Pancreas (tissue), 10 donors: Measurements from ENCODE around the gene DPYSL3. TPM values are rescaled to one million over a fixed set of nuclear protein-coding genes. Genes with fewer than 3 reads are reported as not detected.

Source experiments
- ATAC-seq, 4 donors: fragments of 200-7000 bp; cut with Tn5 transposase; one replicate each; pipeline versions ENCODE4 v1.8.0 to v1.9.1; 2020; ENCODE audit warnings: mild to moderate bottlenecking in 4 of 4, moderate library complexity in 4 of 4
- DNase-seq, 6 donors: peaks; one replicate each; pipeline ENCODE4 v3.0.0-alpha.2; 2020
- FAIRE-seq: peaks from 2 replicates; lab custom pipeline; 2012; peaks lifted over from hg19 to GRCh38; lab: Jason Lieb, UNC
- H3K27ac ChIP-seq, 4 donors: fragments of 200-600 bp; sonication (generic); 1 replicate in 3 of 4; 2 replicates in 1 of 4; pipeline versions ENCODE4 v1.5.0 to v1.8.0; 2020
- H3K27me3 ChIP-seq, 4 donors: fragments of 200-600 bp; one replicate each; pipeline ENCODE4 v1.8.0; 2021
- H3K36me3 ChIP-seq, 3 donors: fragments of 200-600 bp; sonication (generic) in 1 of 3; one replicate each; pipeline versions ENCODE4 v1.5.0 to v1.8.0; 2020 to 2021
- H3K4me1 ChIP-seq, 3 donors: fragments of 200-600 bp; one replicate each; pipeline ENCODE4 v1.8.0; 2021
- H3K4me3 ChIP-seq, 4 donors: fragments of 200-600 bp; sonication (generic) in 2 of 4; one replicate each; pipeline versions ENCODE4 v1.5.0 to v1.8.0; 2020 to 2021
- H3K9me3 ChIP-seq, 4 donors: fragments of 200-600 bp; one replicate each; pipeline ENCODE4 v1.8.0; 2021
- WGBS, 2 donors: extraction: QIAGEN DNeasy Blood & Tissue Kit; methylation state at CpG; one replicate each; pipeline ENCODE4 v1.1.7; 2013; 5-methylcytosine and 5-hydroxymethylcytosine counted together
- intact Hi-C, 3 donors: fragments of 100-400 bp; cut with DNase I; formaldehyde crosslinking; loops; one replicate each; pipeline versions ENCODE4 v1.11.1 to v1.14.2; 2022
- polyA plus RNA-seq, 2 donors: library from polyadenylated mRNA; stranded (reverse); fragments of 200-250 nt; gene quantifications; one replicate each; pipeline ENCODE4 v1.2.3, GENCODE V29; 2013
- total RNA-seq, 6 donors: library from RNA; stranded (reverse); fragmentation: NEBNext Ultra II Directional in 4 of 6; extraction: Animal tissue kit (Norgen Biotek cat#: 25700) in 4 of 6; gene quantifications; one replicate each; pipeline versions ENCODE4 v1.2.1 to v1.2.4, GENCODE V29; 2021 to 2023
- TF ChIP-seq, protein P1 (sequence below), 4 donors: fragments of 200-600 bp; sonication (generic) in 3 of 4; IDR thresholded peaks; one replicate each; pipeline versions ENCODE4 v1.5.0 to v1.8.0; 2021; ENCODE audit warnings: antibody characterized with exemption in 4 of 4
- donor health status: healthy with polysubstance abuse.
- donor health status: DM: no; HTN: no; CAD: no; lungs with moderate emphysema.
- donor health status: DM: no; HTN: no; CAD: no.
- donor health status: control.
- donor health status: control.
- donor health status: Bipolar disorder and iron deficiency.
- donor health status: DM: yes; HTN: yes; CAD: no.
- donor health status: DM: no; HTN: no; CAD: no.
- donor health status: DM: no; HTN: no; CAD: no.
- donor health status: DM: yes; HTN: yes; CAD: no.

The DPYSL3 gene
- total and polyA plus RNA-seq, 8 donors, result 1.7 to 18.4 (median 5.0) TPM

DNA sequence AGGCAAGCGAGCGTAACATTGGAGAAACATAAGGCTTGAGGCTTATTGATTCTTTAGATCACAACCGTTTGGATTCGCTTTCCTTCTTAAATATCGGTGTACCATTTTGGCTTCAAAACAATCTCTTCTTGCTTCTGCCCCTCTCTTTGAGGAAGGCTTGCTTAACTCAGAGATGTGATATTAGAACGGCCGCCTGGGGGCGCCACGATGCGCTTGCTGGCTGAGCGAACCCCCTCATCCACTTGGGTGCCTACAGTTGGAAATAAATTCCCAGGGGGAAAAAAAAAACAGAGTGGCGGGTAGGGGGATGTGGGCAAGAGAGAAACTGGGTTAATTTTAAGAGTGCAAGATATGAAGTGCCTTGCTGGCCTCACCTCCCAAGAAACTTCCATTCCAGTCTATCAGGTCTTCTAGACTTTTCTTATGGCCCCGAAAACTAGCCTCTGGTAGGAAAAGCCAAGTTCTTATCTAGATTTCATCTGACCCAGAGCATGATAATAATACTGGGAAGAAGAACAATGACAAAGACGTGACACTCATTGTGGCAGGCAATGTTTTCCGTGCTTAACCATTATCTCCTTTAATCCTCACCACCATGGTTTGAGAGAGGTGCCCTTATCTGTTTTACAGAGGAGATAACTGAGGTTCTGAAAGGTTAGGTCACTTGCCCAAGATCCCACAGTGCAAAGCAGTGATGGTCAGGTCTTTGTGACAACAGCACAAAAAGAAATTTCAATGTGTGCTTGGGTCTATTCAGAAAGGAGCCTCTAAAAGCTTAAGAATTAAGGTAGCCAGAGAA, 115.8 kb downstream of the DPYSL3 start:
- Histone ChIP-seq H3K9me3 (no peaks in the 10 kb centered on the region), H3K36me3 (no peaks in the 10 kb centered on the region), H3K4me1 (no peaks in the 10 kb centered on the region), H3K27ac (no peak overlapping the region), H3K27me3 (no peaks in the 10 kb centered on the region), H3K4me3 (no peak overlapping the region)
- ATAC-seq, result no peak
- intact Hi-C loops, result no loop called here
- TF ChIP-seq, protein P1, sequence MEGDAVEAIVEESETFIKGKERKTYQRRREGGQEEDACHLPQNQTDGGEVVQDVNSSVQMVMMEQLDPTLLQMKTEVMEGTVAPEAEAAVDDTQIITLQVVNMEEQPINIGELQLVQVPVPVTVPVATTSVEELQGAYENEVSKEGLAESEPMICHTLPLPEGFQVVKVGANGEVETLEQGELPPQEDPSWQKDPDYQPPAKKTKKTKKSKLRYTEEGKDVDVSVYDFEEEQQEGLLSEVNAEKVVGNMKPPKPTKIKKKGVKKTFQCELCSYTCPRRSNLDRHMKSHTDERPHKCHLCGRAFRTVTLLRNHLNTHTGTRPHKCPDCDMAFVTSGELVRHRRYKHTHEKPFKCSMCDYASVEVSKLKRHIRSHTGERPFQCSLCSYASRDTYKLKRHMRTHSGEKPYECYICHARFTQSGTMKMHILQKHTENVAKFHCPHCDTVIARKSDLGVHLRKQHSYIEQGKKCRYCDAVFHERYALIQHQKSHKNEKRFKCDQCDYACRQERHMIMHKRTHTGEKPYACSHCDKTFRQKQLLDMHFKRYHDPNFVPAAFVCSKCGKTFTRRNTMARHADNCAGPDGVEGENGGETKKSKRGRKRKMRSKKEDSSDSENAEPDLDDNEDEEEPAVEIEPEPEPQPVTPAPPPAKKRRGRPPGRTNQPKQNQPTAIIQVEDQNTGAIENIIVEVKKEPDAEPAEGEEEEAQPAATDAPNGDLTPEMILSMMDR (IDR thresholded peaks at IDR 0.05), result no peak
- DNase-seq, result no peak
- no peak for FAIRE-seq
- 57 to 65% methylated on average over 15 of the region's 15 CpGs for WGBS, 2 donors

DNA sequence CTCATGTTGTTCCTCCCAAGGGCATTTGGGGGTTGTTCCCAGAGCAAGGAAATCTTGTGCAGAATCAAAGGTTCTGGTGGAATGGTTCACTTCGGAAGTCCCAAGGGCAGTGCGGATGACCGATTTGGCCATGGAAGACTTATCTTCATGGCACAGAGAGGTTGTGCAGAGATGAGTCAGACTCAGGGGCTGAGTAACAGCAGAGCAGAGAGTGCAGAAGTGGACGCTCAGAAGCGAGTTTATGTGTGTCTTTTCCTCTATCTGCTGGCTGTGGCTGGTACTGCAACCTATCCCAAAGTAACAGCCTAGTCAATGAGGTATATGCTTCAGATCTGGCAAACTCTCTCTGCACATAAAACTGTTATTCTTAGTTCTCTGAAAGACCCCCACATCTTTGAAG, 118.1 kb downstream of the DPYSL3 start:
- DNase-seq, result peak in 1 of 6 donors; percentile 41
- FAIRE-seq, result no peak
- intact Hi-C loops, result no loop called here
- H3K27ac ChIP-seq, result no peak overlapping the region
- no peaks in the 10 kb centered on the region for H3K36me3 ChIP-seq
- H3K4me3 ChIP-seq, result no peak overlapping the region
- no peaks in the 10 kb centered on the region for H3K27me3 ChIP-seq
- TF ChIP-seq, protein P1 (IDR thresholded peaks at IDR 0.05), result peak; percentile 5 to 49 (median 36)
- H3K4me1 ChIP-seq, result no peaks in the 10 kb centered on the region
- peak; percentile 56 to 92 (median 90) for ATAC-seq
- no peaks in the 10 kb centered on the region for H3K9me3 ChIP-seq
- 38 to 57% methylated on average over 5 of the region's 5 CpGs for WGBS, 2 donors

DNA sequence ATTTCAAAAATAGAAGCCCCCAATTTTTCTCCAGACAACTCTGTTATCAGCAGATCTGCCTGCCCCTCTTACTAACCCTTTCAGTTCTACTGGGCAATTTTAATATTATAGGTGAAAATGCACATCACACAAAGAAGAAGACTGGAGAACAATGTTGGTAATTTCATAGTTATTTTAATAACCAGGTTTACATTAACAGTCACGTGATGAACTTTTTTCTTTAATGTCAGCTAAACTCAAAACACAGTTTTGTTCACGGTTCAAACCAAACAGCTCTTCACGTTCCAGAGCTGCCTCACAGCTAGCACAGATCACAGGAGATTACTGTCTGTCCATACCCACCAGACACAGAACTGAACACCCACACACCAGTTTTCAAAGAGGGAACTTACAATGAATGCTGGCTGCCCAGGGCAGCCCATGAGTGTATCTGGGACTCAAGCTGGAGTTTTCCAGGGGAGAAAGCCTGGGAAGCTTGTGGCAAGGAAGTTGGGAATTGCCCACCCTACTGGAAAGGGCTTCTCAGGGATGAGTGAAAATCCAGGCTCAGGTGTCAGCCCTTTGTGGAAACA, 119.1 kb downstream of the DPYSL3 start:
- intact Hi-C loops, result no loop called here
- H3K27ac ChIP-seq, result no peak overlapping the region

DNA sequence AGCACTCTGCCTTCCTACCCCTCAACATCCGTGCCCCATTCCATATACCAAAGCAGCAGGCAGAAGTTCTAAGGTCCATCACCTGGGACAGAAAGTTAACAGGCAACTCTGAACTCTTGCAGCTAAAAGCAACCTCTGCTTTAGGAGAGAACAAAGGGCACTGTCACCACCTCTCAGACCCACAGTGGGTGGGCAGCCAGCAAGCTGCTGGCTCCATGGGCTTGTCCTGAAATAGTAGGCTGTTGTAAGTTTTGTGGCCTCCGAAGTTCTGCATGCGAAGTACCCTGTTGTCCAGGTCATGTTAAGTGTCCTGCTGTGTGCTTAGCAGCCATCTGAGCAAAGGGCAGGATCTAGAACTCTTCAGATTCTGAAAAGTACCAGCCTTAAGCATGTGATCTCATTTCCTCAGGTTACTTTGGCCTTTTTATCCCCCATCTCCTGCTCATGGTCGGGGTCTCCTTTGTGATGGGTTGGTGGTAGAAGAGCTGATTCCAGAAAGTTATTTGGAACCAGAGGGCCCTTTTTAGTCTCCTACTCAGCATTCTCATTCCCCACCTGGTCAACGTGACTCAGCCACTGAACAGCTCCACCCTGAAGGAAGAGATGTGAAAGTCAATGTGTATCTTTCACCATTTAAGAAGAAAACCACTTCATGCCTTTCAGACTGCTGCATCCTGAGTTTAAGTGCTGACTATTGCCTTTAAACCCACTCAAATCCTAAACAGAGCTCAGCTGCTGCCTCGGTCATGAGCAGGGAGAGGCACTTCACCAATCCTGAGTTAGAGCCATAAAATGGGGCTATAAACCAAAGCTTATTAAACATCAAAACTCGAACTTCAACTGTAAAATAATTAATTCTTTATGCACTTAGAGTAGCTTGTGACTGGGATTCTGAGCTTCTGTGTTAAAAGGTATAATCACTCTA, 121.4 kb downstream of the DPYSL3 start:
- Histone ChIP-seq H3K4me1 (no peaks in the 10 kb centered on the region), H3K36me3 (no peaks in the 10 kb centered on the region), H3K9me3 (no peaks in the 10 kb centered on the region), H3K27ac (no peak overlapping the region), H3K4me3 (no peak overlapping the region), H3K27me3 (no peaks in the 10 kb centered on the region)
- intact Hi-C loops, result no loop called here
- 67 to 70% methylated on average over 7 of the region's 7 CpGs for WGBS, 2 donors
- TF ChIP-seq, protein P1 (IDR thresholded peaks at IDR 0.05), result no peak
- no peak for FAIRE-seq
- no peak for DNase-seq
- no peak for ATAC-seq

More for the DNA sequence above, 119.1 kb downstream of the DPYSL3 start:
- no peak for DNase-seq
- TF ChIP-seq, protein P1 (IDR thresholded peaks at IDR 0.05), result no peak
- WGBS, 2 donors, result 59 to 63% methylated on average over 3 of the region's 3 CpGs
- no peak for ATAC-seq
- FAIRE-seq, result no peak
- no peak overlapping the region for H3K4me3 ChIP-seq
- no peaks in the 10 kb centered on the region for H3K36me3 ChIP-seq
- H3K9me3 ChIP-seq, result no peaks in the 10 kb centered on the region
- H3K4me1 ChIP-seq, result no peaks in the 10 kb centered on the region
- no peaks in the 10 kb centered on the region for H3K27me3 ChIP-seq
